HL-60/S4 treated with phorbol 12-myristate 13-acetate at 8.2 ng/mL for 4 days and 3 days (cell line): ENCODE results near the gene EYA2.

Experiments used
- in situ Hi-C: fragments of 300-500 bp; cut with MboI; formaldehyde crosslinking; loops from 2 replicates; pipeline ENCODE4 v1.15.0; 2022; ENCODE audit warnings: low sequenced_read_pairs

Gene EYA2

DNA sequence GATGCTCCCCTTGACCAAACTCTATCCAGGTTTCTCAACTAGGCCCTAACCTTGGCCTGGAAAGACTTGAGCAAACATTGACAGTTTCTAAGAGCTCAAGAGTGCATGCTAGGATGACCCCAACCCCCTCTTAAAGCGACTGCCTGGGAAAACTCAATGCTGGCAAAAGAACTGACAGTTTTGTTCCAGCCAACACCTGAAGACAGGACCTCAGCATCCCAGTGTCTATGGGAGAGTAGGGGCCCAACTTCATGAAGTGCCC lies 341.9 kb downstream of the EYA2 start:
- in situ Hi-C loops: loop anchor here (25.0 kb wide), 1 partner anchor 401 kb away; no protein-coding TSS in a partner anchor

DNA sequence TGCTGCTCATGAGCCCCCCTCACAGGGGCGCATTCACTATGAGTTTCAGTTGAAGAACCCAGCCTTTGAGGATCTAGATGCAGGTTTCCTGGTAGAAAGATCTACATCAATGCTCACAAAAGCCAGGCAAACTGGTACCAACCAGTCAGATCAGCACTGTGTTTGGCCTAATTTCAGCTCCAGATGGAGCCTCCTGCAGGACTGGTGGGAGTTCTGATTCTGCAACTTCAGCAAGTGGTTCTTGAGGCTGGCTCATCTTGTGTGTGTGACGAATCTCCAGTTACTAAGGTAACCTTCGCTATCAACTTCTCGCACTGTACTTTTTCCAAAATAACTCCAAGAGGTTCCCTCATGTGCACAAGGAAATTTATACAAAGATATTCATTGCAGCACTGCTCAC lies 343.1 kb downstream of the EYA2 start:
- in situ Hi-C loops: loop anchor here (25.0 kb wide), 1 partner anchor 400 kb away; no protein-coding TSS in a partner anchor
